T-helper 1 cell (primary cell): Measurements from ENCODE around the gene CCDC149.

Source experiments
- DNase-seq, 5 donors: peaks; one replicate each; pipeline ENCODE4 v3.0.0-alpha.2; 2012 to 2020

CCDC149 gene

DNA sequence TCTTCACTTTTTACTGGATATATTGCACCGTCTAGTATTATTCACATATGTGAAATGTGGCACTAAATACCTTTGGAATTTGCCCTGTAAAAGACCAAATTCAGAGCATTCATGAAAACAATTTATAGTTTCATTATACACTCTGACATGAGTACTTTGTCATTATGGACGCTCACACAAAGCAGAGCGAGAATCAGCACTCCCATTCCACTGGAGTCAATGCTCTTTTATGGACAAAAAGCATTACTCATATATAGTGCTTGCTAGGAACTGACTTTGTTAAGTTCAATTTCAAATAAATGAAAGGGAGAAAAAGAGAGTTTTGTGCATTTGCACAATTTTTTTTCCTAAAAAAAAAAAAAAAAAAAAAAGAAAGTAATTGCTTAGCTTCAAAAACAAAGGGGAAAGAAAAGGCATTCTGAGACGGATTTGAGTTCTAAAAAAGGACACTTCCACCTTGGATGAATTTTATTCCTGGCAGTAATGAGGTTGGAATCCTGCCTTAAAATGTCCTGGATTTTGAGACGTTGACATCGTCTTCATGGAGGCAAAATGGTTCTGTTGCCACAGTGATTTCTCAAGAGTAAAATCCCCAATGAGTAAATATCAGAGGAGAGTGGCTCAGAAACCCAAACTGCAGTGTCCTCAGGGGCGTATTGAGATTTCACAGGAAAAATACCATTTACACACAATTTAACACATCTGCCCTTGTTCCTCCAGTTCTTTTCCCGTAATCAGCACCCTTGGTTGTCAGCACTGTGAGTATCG lies 34.8 kb downstream of the CCDC149 start:
- DNase-seq, result no peak

DNA sequence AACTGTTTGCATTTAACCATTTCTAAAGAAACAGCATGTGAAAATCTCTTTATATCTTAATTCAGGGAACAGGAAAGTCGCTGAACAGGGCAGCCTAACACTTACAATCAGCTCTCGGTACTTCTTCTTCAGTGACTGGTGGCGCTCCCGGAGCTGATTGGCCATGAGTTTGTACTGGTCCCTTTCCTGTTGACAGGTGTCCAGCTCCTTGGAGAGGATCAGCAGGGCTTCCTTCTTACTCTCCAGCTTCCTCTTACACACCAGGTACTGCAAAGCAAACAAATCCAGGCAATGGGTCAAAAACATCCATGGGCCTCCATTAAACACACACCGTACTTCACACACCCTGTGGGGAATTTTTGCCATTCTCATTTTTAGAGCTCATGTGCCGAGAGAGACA lies 36.4 kb downstream of the CCDC149 start:
- DNase-seq, result no peak

DNA sequence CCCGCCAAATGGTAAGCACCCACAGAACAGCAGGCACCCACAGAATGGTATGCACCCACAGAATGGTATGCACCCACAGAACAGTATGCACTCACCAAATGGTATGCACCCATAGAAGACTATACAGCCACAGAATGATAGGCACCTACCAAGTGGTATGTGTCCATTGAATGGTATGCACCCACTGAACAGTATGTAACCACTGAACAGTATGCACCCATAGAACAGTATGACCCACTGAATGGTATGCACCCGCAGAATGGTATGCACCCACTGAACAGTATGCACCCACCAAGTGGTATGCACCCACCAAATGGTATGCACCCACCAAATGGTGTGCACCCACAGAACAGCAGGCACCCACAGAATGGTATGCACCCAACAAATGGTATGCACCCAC lies 40.1 kb downstream of the CCDC149 start:
- DNase-seq, result no peak

DNA sequence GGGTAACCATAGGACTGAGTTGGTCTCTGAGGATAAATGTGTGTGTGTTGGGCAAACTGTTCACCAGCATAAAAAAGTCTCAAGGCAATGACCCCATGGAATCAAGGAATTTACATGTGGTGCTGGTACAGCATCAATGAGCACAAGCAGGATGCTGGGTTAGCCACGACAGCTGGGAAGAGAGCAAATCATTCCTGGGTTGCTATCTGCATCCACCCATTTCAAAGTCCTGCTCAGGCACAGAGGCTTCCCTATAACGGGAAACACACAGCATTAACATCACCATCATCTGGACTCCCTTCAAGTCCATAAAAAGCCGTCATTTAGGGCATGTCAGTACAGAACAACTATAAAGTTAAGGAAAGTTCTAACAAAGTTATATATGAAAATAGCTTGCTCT lies 41.6 kb downstream of the CCDC149 start:
- DNase-seq, result no peak

DNA sequence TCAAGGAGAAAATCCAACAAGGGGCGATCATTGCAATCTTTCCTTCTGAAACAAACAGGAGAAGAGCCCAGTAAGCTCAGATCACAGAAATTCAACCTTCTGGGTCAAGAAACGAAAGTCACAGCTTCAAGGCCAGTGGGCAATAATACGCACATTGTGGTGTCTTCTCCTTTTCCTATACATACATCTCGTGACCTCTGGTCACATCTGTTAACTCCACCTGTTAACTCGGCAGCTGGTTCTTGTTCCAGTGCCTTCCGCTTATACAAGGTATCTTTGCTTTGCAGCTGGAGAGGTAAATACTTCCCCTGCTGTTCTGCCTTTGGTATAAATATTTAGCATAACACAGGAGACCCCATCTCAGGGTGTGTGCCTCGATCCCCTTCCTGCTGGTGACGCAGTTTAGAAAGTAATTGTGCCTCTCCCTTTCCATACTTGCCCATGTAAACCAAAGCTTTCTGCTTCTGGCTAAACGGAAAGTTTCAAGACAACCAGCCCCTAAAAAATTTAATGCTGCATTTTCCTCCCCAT lies 45.0 kb downstream of the CCDC149 start:
- DNase-seq, result no peak

DNA sequence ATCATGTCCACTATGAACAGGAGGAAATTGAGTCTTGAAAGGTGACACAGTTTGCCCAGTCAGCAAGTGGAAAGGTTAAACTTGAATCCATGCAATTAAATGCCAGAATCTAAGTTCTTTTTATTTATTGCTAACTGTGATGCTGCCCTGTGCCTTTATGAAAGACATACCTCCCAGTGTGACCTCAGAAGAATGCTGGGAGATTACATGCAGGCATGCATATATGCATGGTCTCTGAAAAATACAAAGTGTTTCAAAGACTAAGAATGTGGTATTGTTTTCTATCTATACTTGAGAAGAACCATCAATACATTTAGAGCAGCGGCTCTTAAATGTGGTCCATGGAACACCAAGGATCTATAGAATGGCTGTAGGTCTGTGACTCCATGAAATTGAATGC lies 45.6 kb downstream of the CCDC149 start:
- DNase-seq, result no peak

DNA sequence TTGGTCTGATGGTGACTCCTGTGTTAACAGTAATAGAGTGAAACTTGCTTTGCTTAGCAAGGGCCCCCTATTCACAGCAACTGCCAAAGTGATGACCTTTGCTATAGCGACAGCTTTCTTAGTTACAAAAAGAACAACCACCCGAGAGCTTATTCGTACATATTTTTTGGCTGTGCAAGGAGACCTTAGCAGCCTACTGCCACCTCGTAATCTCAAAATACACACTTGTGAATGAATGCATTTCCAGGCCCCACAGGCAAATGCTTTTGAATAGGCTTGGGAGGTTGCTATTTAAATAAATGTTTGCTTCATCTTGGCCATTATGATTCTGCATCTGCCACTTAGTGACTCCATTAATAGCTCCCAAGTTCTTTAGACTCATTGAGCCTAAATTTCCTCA lies 47.4 kb downstream of the CCDC149 start:
- DNase-seq, result no peak

DNA sequence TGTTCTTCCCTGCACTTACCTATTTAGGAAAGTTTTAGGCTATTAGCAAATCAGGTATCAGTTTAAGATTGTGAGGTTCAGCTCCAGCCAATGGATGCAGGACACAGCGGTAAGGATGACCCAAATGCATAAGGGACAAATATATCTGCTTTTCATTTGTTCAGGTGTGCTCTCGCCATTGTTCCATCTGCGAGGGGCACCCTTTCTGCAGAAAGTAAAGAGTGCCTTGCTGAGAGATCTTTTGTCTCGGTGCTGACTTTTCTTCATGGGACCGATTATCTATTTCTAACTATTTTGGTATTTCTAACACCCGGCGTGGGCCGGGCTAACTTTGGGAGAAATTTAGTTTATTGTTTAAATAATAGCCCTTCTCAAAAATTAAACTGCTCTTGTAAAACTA lies 49.0 kb downstream of the CCDC149 start:
- DNase-seq, result no peak

DNA sequence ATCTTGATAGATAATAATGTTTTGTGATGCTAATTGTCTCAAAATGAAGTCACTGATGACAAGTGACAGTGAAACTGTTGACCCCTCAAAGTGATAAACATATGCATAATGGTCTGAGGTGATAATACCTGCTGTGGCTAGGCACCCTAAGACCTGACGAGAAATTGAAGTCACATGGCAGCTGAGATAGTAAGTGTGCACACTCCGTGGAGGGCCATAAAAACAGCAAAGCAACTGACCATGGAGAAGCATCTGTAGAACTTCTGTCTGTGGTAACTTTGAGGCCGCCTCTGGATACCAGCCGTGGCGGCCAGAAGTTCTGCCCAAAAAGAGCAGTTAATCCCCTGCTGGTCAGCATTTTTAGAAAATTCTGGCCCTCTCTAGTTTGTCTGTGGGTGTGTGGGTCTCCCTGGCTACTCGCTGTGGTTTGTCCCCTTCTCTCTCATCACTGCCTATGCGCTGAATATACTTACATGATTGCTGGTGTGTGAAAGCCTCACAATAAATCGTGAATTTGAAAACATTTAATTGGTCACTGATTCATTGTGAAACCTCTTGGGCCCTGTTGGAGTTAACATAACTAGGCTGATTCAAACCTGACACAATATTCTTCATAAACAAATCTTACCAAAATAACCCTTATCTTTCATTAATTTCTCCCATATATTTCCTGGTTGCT lies 50.6 kb downstream of the CCDC149 start:
- no peak for DNase-seq

DNA sequence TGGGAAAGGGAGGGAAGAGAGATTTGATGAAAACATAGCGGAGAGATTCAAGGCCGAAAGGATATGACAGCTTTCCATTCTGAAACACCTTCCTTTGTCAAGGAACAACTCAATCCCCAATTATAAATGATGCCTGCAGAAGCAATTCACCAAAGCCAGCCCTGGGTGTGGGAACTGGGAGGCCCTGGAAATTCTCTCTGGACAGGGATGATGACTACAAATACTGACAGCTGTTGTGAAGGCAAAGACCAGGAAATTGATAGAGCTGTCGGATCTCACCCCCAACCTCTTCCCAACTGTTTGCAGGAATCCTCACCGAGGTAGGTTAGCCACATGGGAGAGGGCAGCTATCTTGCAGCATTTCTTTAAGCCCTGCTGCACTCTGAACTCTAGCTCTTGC lies 54.3 kb downstream of the CCDC149 start:
- DNase-seq, result no peak

DNA sequence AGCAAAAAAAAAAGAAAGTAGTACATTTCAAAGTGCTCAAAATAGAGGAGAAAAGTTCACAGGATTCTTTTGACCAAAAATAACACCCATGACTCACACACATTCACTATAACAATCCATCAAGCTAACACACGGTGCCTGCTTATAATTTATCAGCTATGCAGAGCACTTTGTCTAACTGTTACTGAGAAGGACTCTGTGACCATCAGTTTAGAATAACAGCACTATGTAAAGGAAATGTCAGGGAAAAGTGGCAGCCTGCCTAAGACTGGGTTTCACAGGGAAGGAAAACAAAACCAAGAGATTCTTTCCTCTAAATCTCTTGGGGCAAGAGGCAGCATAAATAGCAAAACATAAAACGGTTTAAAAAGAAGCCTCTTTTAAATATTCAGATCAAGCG lies 54.8 kb downstream of the CCDC149 start:
- no peak for DNase-seq

DNA sequence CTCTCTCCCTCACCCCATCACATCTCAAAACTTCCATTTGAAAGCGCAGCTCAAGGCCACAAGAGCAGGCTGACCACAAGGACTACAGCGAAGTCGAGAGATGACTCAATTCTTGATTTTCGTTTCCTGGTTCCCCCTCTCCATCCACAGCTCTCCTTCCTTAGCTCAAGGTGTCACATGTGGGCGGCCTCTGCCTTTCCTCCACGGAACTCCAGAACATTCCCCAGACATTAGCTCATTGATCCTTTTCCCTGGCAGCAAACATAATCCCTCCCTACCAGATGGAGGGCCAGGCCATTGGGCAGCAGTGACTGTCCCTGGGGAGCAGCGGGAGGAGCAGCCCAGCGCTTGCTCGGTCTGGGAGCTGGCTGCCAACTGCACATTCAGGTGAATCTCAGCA lies 56.3 kb downstream of the CCDC149 start:
- DNase-seq, result no peak

DNA sequence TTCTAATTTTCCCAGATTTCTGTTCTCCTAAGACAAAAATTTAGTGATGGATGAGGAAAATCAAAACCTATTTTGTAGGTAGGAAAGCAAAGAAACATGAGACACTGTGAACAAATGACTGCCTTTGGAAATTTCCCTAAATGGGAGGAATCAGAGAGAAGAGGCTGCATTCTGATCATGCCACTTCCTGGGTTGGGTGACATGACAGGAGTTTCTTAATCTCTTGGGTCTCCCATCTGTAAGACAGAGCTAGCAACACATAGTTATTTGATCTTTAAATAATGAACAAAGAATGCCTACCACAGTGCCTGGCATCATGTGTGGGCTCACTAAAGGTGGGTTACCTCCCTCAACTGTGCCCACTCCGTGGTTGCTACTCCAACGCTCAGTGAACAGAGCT lies 57.1 kb downstream of the CCDC149 start:
- no peak for DNase-seq

DNA sequence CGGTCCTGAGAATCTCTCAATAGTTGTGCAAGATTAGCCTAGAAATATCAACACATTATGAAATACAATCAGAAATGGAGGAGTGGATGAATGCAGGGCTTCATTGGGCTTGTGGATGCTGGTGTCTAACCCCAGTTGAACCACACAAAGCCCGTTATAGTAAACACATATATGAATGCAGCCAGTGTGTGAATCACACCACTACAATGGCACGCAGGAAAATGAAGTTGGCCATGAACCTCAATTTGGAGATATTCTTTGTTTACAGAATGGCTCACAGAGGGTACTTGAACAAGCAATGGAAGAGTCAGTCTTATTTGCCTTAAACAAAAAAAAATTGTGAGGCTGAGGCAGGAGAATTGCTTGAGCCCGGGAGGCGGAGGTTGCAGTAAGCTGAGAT lies 59.7 kb downstream of the CCDC149 start:
- no peak for DNase-seq

DNA sequence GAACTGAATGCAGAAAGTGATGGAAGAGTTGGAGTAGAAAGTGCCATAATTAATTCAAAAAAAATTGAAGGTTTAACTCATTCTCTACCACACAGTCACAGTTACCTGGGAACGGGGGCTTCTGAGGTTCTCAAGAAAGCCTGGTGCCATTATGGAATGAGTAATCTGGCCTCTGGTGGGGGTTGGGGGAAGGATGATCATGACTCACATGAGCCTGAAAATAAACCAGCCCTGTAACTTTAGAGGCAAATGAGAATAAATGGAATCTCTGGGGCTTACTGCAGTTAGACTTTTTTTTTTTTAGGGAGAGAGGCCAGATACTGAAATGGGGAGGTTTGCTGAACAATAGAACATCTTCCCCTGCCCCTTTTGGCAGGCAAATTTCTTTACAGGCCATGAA lies 62.2 kb downstream of the CCDC149 start:
- no peak for DNase-seq

DNA sequence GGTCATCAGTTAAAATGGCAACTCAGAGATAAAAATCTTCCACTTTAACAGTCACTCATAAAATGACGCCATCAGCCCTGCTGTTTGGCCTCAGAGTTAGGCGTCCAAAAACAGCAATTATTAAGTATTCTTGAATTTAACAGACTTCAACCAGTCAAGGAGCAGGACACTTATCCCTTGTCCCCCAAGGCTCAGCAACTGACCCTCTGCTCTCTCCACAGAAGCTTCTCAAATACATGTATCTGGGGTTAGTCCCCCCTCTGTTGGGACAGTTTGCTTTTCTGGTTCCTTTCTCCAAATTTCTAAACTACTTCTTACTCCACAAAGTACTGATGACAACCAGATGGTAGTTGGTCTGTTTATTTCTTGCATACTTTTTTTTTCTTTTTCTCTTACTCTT lies 63.1 kb downstream of the CCDC149 start:
- DNase-seq, result no peak

DNA sequence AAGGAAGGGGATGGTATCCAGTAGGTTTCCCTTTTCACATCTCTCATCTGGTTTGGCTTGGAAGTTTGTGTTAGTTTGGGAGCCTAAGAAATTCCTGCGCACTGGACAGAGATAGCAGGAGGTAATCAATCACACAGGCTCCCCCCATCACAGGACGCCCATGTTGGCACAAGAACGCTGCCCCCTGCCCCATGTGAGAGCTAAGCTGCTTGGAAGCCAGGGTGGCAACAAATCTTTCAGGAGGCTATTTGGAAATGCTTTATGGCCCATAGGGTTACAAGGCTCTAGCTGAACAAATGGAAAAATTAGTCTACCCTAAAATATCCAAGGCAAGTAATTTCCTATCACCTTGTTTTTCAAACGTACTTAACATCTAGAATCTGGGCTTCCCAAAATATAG lies 63.5 kb downstream of the CCDC149 start:
- DNase-seq, result no peak

DNA sequence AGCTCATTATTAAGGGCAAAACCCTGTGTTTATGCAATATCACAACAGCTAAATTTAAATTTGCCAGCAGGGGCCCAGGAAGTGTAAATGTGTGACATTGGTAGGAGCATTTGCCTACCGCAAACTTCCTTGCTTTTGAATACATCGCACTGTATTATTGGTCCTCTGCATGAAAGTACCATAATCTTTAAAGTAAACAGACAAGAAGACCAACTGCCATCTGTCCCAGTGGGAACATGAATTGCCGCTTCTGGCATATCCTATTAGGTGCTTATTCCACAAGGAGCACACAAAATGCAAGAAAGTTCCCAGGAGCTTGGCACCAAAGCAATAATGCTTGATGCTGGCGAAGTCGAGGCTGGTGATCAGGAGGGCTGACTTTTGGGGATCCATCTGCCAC lies 66.1 kb downstream of the CCDC149 start:
- no peak for DNase-seq

DNA sequence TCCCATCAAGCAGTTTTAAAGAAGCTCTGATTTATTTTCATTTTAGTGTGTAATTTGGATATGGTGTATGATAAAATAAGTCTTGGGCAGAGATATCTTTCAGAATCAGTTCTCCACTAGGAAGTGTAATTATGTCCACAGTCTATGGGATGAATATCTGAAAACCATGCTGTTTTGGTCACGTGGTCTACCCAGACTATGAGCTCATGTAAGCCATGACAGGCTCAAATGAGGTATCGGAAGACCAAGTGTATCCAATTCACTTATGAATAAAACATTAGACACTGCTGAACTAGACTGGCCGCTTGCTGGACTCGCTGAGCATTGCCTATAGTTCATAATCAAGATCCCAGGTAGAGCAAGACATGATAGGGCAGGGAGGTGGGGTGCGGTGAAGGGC lies 66.9 kb downstream of the CCDC149 start:
- no peak for DNase-seq

DNA sequence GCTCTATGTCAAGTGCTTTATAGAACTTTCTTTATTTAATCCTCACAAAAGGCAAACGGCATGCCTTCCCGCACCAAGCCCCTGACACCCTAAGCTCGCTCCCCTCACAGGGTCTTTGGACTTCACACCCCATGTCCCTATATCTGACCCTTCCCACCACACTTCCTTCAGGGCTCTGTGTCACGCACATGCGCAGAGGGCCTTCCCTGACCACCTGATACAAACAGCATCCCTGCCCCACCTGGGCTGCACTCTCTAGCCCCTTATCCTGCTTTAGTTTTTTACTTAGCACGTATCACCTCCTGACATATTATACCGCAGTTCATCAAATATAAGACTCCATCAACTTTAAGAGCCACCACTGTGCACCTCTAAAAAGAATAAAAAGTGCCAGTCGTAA lies 67.7 kb downstream of the CCDC149 start:
- no peak for DNase-seq

DNA sequence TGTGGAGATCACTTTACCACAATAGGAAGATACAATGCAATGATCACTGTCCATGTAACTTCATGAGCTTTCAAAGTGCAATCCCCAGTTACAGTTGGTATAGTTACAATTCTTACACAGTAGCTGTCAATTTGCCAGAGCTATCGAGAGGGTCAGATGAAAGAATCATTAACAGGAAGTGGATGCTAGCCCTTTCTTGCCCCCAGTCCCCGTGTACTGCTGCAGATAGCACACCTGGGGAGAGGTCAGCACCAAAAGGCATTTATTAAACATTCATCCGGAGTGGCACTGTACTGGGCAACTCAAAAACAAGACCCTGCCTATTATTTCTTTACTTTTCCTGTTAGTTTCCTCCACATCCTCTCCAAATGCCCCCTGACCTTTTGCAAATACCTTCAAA lies 69.7 kb downstream of the CCDC149 start:
- no peak for DNase-seq

DNA sequence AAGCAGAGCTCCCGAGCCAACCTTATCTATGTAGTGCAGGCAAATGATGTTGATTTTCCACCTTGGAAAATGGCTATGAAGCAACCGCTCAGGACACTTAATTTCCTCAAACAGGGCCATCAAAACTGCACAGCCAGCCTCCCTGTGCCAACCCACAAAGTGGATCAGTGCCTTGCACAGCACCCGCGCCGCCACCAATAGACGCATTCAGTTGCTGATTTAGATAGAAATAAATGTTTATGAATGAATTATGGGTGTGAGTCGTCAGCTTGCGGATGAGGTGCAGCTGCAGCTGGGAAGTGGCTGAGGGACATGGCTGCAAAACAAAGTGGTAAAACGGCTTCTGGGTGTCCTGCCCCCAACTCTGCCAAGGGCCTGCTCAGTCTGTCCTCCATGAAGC lies 70.5 kb downstream of the CCDC149 start:
- DNase-seq, result no peak

DNA sequence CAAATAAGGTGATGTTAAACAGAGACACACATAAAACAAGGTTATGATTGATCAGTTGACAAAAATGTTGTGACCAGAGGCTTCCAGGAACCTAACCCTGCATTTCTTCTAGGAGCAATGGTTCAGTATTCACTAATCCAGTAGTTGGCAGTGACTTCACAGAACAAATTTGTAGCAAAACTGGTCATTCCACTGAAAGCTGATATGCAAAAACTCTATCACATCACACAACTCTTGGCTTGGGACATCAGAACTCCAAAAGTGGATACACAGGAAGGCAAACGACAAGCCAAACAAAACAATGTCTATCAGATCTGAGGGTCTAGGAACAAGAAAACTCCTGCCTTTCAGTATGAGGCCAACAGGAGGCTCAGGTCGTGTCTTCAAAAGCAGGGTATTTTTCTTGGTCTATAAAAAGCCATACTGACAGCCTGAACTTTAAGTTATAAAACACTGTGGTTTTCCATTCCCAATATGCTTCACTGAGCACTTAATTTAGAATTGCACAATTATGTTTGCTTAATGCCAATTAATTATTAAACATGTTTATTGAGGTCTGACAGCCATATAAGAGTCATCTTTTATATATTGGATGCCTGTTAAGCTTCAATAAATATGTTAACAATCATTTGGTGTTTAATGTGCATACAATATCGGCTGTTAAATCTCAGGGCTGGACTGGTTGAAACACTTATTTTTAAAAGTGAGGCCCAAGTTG lies 71.9 kb downstream of the CCDC149 start:
- DNase-seq, result no peak

DNA sequence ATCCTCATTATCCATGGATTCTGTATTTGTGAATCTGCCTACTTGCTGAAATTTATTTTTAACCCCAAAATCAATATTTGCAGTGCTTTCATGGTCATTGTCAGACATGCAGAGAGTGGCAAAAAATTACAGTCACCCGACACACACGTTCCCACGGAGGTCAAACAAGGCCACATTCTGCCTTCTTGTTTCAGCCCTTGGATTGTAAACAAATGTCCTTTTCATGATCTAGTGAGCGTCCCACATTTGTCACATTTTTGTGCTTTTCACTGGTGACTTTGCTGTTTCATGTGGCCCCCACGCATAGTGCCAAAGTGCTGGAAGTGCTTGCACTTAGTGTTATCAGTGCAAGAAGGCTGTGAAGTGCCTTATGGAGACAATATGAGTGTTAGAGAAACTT lies 72.5 kb downstream of the CCDC149 start:
- DNase-seq, result no peak
